C4-2B (cell line): Measurements from ENCODE around the gene AP1G1.

Source experiments
- ZFX ChIP-seq: fragments of 450-650 bp; IDR thresholded peaks from 2 replicates; pipeline ENCODE4 v1.6.1; 2017
- TF ChIP-seq, protein P1 (sequence below): fragments of 450-650 bp; conservative IDR thresholded peaks from 2 replicates; pipeline ENCODE4 v1.5.1; 2017; ENCODE audit warnings: mild to moderate bottlenecking

DNA sequence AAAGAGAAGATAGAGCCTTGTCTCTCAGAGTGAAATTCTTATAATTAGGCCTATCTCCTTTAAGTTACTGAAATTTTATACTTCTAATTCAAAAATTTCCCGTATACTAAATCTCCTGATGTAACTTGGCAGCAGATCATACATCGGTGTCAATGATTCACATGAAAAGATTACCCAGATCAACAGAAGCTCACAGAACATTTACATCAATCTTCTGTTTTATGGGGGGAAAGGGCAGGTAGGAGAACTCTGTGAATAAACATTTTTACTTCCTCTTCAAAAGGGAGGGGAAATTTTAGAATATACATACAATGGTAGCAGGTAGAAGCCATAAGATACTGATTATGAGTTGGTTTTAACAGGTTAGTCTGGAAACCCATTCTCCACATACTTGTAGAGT, 127.3 kb downstream of the AP1G1 start:
- TF ChIP-seq, protein P1, sequence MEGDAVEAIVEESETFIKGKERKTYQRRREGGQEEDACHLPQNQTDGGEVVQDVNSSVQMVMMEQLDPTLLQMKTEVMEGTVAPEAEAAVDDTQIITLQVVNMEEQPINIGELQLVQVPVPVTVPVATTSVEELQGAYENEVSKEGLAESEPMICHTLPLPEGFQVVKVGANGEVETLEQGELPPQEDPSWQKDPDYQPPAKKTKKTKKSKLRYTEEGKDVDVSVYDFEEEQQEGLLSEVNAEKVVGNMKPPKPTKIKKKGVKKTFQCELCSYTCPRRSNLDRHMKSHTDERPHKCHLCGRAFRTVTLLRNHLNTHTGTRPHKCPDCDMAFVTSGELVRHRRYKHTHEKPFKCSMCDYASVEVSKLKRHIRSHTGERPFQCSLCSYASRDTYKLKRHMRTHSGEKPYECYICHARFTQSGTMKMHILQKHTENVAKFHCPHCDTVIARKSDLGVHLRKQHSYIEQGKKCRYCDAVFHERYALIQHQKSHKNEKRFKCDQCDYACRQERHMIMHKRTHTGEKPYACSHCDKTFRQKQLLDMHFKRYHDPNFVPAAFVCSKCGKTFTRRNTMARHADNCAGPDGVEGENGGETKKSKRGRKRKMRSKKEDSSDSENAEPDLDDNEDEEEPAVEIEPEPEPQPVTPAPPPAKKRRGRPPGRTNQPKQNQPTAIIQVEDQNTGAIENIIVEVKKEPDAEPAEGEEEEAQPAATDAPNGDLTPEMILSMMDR = no peak
- no peak for TF ChIP-seq ZFX
